Upper lobe of right lung (tissue), 1 donor: ENCODE data around the gene ADGRD1. TPM values are rescaled to one million over a fixed set of nuclear protein-coding genes. Genes with fewer than 3 reads are reported as not detected.

Source experiments
- ATAC-seq: fragments of 200-7000 bp; cut with Tn5 transposase; one replicate; pipeline ENCODE4 v1.9.1; 2020; ENCODE audit warnings: mild to moderate bottlenecking, moderate library complexity
- DNase-seq: peaks from one replicate; pipeline ENCODE4 v3.0.0-alpha.2; 2020
- H3K27ac ChIP-seq: fragments of 200-600 bp; one replicate; pipeline ENCODE4 v1.8.0; 2022
- H3K27me3 ChIP-seq: fragments of 200-600 bp; one replicate; pipeline ENCODE4 v1.8.0; 2022; ENCODE audit warnings: mild to moderate bottlenecking
- H3K36me3 ChIP-seq: fragments of 200-600 bp; one replicate; pipeline ENCODE4 v1.8.0; 2022
- H3K4me1 ChIP-seq: fragments of 200-600 bp; one replicate; pipeline ENCODE4 v1.8.0; 2022
- H3K4me3 ChIP-seq: fragments of 200-600 bp; one replicate; pipeline ENCODE4 v1.8.0; 2022; ENCODE audit warnings: mild to moderate bottlenecking
- H3K9me3 ChIP-seq: fragments of 200-600 bp; one replicate; pipeline ENCODE4 v1.8.0; 2022
- intact Hi-C: fragments of 100-400 bp; cut with DNase I; formaldehyde crosslinking; loops from one replicate; pipeline ENCODE4 v1.11.0; 2022
- total RNA-seq: library from RNA; stranded (reverse); fragmentation: NEBNext Ultra II Directional; extraction: Animal tissue kit (Norgen Biotek cat#: 25700); gene quantifications from one replicate; pipeline ENCODE4 v1.2.1, GENCODE V29; 2021
- TF ChIP-seq, protein P1 (sequence below): fragments of 200-600 bp; IDR thresholded peaks from one replicate; pipeline ENCODE4 v1.8.0; 2022; ENCODE audit warnings: antibody characterized with exemption
- donor health status: DM: no; HTN: yes; CAD: no; lungs with severe emphysema.

ADGRD1 gene
- total RNA-seq, 1 donor from 2014 or later, result 113 TPM

DNA sequence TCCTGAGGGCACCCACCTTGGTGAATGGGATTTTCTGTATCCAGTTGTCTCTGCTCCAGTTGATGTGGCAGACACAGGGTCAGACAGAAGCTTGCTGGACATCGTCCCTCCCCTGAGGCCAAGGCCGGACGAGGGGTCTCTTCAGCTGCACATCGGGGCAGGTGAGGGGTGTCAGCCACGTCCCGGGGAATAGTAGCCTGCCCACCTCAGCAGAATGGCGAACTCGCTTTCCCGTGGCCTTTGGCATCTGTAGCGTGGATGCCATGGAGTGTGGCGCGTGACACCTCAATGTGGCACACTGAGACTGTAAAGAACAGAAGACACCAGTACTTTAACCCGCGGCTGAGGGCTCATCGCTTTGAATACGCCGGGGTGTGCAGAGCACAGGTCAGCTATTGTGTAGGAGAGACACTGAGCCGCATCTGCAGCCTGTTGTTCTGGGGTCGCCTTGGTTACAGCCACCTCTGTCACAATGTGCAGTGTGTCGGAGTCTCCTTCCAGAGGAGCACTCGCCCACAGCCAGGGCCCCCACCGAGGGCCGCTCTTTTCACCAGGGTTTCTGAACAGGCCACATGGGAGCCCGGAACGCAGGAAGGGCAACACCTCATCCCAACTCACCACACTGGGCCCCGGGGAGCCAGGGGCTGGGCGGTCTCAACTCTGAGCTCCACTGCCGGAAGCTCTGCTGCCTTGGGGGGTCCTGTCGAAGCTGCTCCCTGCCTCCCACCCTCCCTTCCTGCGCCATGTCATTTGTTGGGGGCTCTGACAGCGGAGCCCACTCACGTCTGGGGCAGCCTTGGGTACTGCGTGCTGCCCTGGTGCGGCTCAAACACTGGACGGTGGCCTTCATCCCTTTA lies 77.0 kb downstream of the ADGRD1 start:
- no peaks in the 10 kb centered on the region for H3K36me3 ChIP-seq
- TF ChIP-seq, protein P1, sequence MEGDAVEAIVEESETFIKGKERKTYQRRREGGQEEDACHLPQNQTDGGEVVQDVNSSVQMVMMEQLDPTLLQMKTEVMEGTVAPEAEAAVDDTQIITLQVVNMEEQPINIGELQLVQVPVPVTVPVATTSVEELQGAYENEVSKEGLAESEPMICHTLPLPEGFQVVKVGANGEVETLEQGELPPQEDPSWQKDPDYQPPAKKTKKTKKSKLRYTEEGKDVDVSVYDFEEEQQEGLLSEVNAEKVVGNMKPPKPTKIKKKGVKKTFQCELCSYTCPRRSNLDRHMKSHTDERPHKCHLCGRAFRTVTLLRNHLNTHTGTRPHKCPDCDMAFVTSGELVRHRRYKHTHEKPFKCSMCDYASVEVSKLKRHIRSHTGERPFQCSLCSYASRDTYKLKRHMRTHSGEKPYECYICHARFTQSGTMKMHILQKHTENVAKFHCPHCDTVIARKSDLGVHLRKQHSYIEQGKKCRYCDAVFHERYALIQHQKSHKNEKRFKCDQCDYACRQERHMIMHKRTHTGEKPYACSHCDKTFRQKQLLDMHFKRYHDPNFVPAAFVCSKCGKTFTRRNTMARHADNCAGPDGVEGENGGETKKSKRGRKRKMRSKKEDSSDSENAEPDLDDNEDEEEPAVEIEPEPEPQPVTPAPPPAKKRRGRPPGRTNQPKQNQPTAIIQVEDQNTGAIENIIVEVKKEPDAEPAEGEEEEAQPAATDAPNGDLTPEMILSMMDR, result no peak
- H3K27me3 ChIP-seq, result no peaks in the 10 kb centered on the region
- ATAC-seq (no peak), DNase-seq (no peak)
- no peak overlapping the region for H3K27ac ChIP-seq
- H3K9me3 ChIP-seq, result no peaks in the 10 kb centered on the region
- no peaks in the 10 kb centered on the region for H3K4me1 ChIP-seq
- H3K4me3 ChIP-seq, result no peak overlapping the region
- intact Hi-C loops, result no loop called here

DNA sequence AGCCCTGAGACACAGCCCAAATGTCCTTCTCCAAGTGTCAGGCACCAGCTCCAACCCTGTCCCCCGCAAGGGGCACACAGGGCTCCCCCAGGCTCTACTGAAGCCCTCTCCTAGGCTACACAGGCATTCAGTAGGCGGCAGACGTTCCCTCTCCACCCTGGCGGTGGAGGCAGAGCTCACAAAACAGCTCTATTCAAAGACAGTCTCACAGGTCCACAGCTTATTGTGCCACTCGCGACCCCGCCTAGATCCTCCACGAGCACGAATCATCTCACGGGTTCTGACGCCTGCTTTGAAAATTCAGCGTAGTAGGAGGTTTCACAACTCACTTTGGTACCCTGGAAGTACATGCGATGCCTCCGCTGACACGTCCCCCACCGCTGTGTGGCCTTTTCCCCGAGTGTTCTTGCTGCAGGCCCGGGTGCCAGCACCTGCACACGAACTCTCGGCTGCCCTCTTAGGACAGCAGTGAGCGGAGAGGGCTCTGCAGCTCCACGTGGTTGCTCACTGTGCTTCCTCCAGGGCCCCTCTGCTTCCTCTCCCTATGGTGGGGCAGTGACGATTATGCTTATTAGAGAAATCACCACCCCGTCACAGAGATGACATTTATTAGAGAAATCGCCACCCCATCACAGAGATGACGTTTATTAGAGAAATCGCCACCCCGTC lies 78.5 kb downstream of the ADGRD1 start:
- DNase-seq, result no peak
- no peaks in the 10 kb centered on the region for H3K9me3 ChIP-seq
- no peak for ATAC-seq
- H3K27me3 ChIP-seq, result no peaks in the 10 kb centered on the region
- H3K27ac ChIP-seq, result no peak overlapping the region
- H3K4me1 ChIP-seq, result no peaks in the 10 kb centered on the region
- intact Hi-C loops, result no loop called here
- H3K36me3 ChIP-seq, result no peaks in the 10 kb centered on the region
- H3K4me3 ChIP-seq, result no peak overlapping the region
- TF ChIP-seq, protein P1, result no peak

DNA sequence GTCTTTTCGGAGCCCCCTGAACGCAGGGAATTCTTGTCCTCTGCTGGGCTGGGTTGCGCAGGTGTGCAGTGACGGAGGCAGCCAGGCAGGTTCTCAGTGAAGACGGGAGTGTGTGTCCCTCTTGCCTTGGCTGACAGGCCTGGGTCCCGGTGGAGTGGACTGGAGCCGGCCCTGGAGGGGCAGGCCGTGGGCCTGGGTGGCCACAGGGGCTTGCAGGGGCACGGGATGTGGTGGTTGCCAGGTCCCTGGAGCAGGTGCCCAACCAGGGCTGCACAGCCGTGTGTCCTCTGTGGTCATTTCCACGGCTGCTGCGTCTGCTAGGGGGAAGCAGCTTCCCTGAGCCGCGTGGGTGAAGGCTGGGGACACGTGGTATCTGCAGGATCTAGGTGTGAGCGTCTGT lies 79.8 kb downstream of the ADGRD1 start:
- no peaks in the 10 kb centered on the region for H3K4me1 ChIP-seq
- no peak overlapping the region for H3K4me3 ChIP-seq
- intact Hi-C loops, result no loop called here
- ATAC-seq (no peak), DNase-seq (no peak)
- TF ChIP-seq, protein P1, result no peak
- H3K36me3 ChIP-seq, result no peaks in the 10 kb centered on the region
- no peak overlapping the region for H3K27ac ChIP-seq
- H3K9me3 ChIP-seq, result no peaks in the 10 kb centered on the region
- H3K27me3 ChIP-seq, result no peaks in the 10 kb centered on the region

DNA sequence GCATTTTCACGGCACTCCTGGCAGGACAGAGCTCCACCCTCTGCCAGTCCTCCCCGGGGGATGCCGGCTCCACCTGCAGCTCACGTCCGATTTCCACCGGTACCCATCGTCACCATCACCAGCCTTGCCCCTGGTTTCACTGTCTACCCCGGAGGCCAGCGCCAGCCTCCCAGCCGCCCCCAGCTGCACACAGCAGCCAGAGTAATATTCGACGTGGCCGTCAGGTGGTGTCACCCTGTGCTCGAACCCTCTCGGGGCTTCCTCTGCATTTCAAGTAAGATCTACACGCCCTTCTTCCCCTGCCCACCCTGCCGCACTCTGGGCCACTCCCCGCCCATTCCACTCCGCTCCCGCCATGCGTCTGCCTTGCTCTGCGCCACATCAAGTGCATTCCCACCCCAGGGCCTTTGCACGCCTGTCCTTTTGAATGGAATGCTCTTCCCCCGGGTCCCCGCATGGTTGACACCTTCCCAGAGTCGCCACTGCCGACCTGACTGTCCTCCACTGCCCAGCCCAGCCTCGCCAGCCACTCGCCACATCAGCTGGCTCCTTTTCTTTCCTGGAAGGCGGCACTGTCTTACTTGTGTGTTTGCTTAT lies 80.3 kb downstream of the ADGRD1 start:
- ATAC-seq (no peak), DNase-seq (no peak)
- no peaks in the 10 kb centered on the region for H3K27me3 ChIP-seq
- H3K27ac ChIP-seq, result no peak overlapping the region
- no peak overlapping the region for H3K4me3 ChIP-seq
- TF ChIP-seq, protein P1, result no peak
- H3K4me1 ChIP-seq, result no peaks in the 10 kb centered on the region
- H3K36me3 ChIP-seq, result no peaks in the 10 kb centered on the region
- H3K9me3 ChIP-seq, result no peaks in the 10 kb centered on the region
- intact Hi-C loops, result no loop called here

DNA sequence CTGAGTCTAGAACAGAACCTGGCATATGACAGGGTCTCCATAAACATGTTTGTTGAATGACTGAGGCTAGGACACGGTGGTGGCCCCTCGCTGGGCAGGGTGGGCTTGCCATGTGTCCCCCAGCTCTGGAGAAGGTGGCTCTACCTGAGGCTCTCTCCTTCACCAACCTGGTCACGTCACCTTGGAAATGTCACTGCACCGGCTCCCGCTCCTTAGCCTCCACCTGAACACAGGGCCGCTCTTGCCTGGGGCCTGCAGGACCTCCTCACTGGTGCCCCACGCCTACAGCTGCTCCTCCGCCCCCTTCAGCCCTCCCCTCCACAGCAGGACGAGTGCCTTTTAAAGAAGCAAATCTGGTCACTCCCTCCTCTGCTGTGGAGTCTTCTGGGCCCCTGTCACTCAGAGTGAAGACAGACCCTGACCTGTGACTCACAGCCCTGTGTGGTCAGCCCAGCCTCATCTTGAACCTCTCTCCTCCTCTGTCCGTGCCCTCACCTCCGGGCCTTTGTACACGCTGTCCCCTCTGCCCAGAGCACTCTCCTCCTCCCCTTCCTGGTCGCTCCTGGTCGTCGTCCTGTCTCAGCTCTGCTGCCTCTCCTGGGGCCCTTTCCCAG lies 81.0 kb downstream of the ADGRD1 start:
- Histone ChIP-seq H3K36me3 (no peaks in the 10 kb centered on the region), H3K9me3 (no peaks in the 10 kb centered on the region), H3K4me1 (no peaks in the 10 kb centered on the region), H3K27me3 (no peaks in the 10 kb centered on the region), H3K27ac (no peak overlapping the region), H3K4me3 (no peak overlapping the region)
- intact Hi-C loops, result no loop called here
- TF ChIP-seq, protein P1, result no peak
- ATAC-seq (peak; percentile 72), DNase-seq (no peak)
